Adrenal gland (tissue), 12 donors: ENCODE results near the gene FNIP2. TPM values are rescaled to one million over a fixed set of nuclear protein-coding genes. Genes with fewer than 3 reads are reported as not detected.
"Not testable (repeated sequence)": the region's sequence is repeated elsewhere in the genome, so short reads cannot be mapped to it uniquely, and the experiment has no call there.

Source experiments
- DNase-seq, 7 donors: peaks; one replicate each; pipeline ENCODE4 v3.0.0-alpha.2; 2019 to 2020
- H3K27ac ChIP-seq, 5 donors: fragments of 200-600 bp; sonication (generic) in 4 of 5; 1 replicate in 3 of 5; 2 replicates in 2 of 5; pipeline versions ENCODE4 v1.5.1 to v1.8.0; 2016 to 2020; ENCODE audit warnings: mild to moderate bottlenecking in 1 of 5
- H3K27me3 ChIP-seq: fragments of 200-600 bp; 2 replicates; pipeline ENCODE4 v1.8.0; 2021
- H3K36me3 ChIP-seq, 2 donors: fragments of 200-600 bp; replicated peaks in 1 of 2; 1 replicate in 1 of 2; 2 replicates in 1 of 2; pipeline versions ENCODE4 v1.5.1 to v1.8.0; 2018 to 2022
- H3K4me1 ChIP-seq, 2 donors: fragments of 200-600 bp; replicated peaks in 1 of 2; 1 replicate in 1 of 2; 2 replicates in 1 of 2; pipeline versions ENCODE4 v1.5.1 to v1.8.0; 2018 to 2021
- H3K4me3 ChIP-seq, 4 donors: fragments of 200-600 bp; sonication (generic) in 3 of 4; one replicate each; pipeline ENCODE4 v1.5.1; 2016 to 2018
- H3K9me3 ChIP-seq, 3 donors: fragments of 200-600 bp; sonication (generic) in 1 of 3; replicated peaks in 1 of 3; 1 replicate in 2 of 3; 2 replicates in 1 of 3; pipeline versions ENCODE4 v1.5.1 to v1.8.0; 2016 to 2021
- CTCF ChIP-seq, 6 experiments: fragments of 450-650 bp in 4 of 6; fragments of 200-600 bp in 2 of 6; sonication (generic) in 1 of 6; IDR thresholded peaks; 1 replicate in 5 of 6; 2 replicates in 1 of 6; pipeline versions ENCODE4 v1.5.1 to v1.8.0; 2016 to 2021; ENCODE audit warnings: antibody characterized with exemption in 6 of 6, mild to moderate bottlenecking in 2 of 6, moderate library complexity in 1 of 6
- POLR2A ChIP-seq, 2 donors: fragments of 450-650 bp; IDR thresholded peaks; one replicate each; pipeline ENCODE4 v1.6.1; 2017; ENCODE audit warnings: antibody characterized with exemption in 2 of 2, mild to moderate bottlenecking in 2 of 2, moderate library complexity in 1 of 2
- WGBS, 4 donors: extraction: QIAGEN DNeasy Blood & Tissue Kit in 2 of 4; methylation state at CpG; one replicate each; pipeline versions ENCODE4 v1.1.5 to v1.1.7; 2013 to 2017; 5-methylcytosine and 5-hydroxymethylcytosine counted together
- intact Hi-C, 2 donors: fragments of 100-400 bp; cut with DNase I; formaldehyde crosslinking; loops; one replicate each; pipeline versions ENCODE4 v1.14.1 to v1.15.0; 2022 to 2023
- polyA plus RNA-seq, 3 donors: library from polyadenylated mRNA; stranded (reverse); fragments of 200-250 nt in 2 of 3; fragments of 350-450 nt in 1 of 3; fragmentation: Illumina TruSeq in 1 of 3; extraction: RNeasy Lipid Tissue Mini Kit (QIAGEN cat#74804) in 1 of 3; gene quantifications; one replicate each; pipeline ENCODE4 v1.2.3, GENCODE V29; 2013 to 2014
- total RNA-seq, 9 donors: library from RNA; depleted of rRNA in 4 of 9; stranded (reverse); fragments of >200 nt in 4 of 9; fragments of 120-200 nt in 1 of 9; fragmentation: NEBNext Ultra II Directional in 1 of 9; extraction: Animal tissue kit (Norgen Biotek cat#: 25700) in 1 of 9; gene quantifications; one replicate each; pipeline versions ENCODE4 v1.1.0 to v1.2.4, GENCODE V29; 2013 to 2023
- donor health status: healthy with polysubstance abuse.
- donor health status: Bipolar disorder and iron deficiency.
- donor health status: DM: yes; HTN: yes; CAD: no.
- donor health status: DM: no; HTN: no; CAD: no.
- donor health status: DM: no; HTN: no; CAD: no.
- donor health status: DM: yes; HTN: yes; CAD: no.

Gene FNIP2
- total and polyA plus RNA-seq, 12 donors = 3.5 to 39.4 (median 27.1) TPM

DNA sequence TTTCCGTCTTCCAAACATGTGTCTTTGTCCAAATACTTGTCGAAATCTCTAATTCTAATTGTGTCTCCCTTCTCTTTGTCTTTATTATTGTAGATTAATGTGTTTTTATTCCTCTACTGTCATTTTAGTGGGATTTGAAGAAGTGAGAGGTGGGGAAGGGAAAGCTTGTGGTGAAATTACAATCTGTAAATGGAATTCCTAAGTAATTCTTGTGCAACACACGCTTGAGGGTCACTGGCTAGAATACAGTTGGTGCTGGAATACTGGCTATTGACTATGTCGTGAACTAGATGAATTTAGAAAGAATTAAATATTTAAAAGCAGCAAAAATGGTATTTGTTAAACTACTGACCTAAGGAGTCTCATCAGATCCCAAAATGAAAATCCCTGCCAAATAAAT lies 10.7 kb upstream of the FNIP2 start:
- 67 to 85% (median 74%) methylated on average over 4 of the region's 4 CpGs for WGBS, 4 donors
- Histone ChIP-seq H3K27ac (no peak overlapping the region), H3K9me3 (no peaks in the 10 kb centered on the region), H3K27me3 (no peaks in the 10 kb centered on the region), H3K4me1 (no peaks in the 10 kb centered on the region), H3K36me3 (no peaks in the 10 kb centered on the region), H3K4me3 (no peak overlapping the region)
- intact Hi-C loops = no loop called here
- TF ChIP-seq CTCF (IDR thresholded peaks at IDR 0.05) = no peak
- no peak for TF ChIP-seq POLR2A (IDR thresholded peaks at IDR 0.05)
- DNase-seq = no peak

- intact Hi-C loops = no loop called here
- H3K4me3 ChIP-seq = no peak overlapping the region
- no peak for DNase-seq
- H3K4me1 ChIP-seq = no peaks in the 10 kb centered on the region
- TF ChIP-seq CTCF (IDR thresholded peaks at IDR 0.05) (no peak), POLR2A (IDR thresholded peaks at IDR 0.05) (no peak)
- H3K27me3 ChIP-seq = no peaks in the 10 kb centered on the region
- H3K9me3 ChIP-seq = no peaks in the 10 kb centered on the region
- WGBS, 4 donors = 85 to 95% (median 90%) methylated on average over 4 of the region's 4 CpGs
- H3K36me3 ChIP-seq = no peaks in the 10 kb centered on the region
- no peak overlapping the region for H3K27ac ChIP-seq
Measured at GRCh38 chr4:158758703-158759102, 10.1 kb upstream of the FNIP2 start.

DNA sequence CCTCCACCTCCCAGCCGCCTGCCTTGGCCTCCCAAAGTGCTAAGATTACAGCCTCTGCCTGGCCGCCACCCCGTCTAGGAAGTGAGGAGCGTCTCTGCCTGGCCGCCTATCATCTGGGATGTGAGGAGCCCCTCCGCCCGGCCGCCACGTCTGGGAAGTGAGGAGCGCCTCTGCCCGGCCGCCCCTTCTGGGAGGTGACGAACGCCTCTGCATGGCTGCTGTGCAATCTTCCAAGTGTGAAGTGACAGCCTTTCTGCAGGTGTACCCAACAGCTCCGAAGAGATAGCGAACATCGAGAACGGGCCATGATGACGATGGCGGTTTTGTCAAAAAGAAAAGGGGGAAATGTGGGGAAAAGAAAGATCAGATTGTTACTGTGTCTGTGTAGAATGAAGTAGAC lies 9.3 kb upstream of the FNIP2 start:
- 92 to 97% (median 94%) methylated on average over 19 to 20 of the region's 20 CpGs for WGBS, 4 donors
- H3K27me3 ChIP-seq, DNase-seq, intact Hi-C loops, H3K4me1 ChIP-seq, H3K4me3 ChIP-seq, H3K36me3 ChIP-seq, H3K27ac ChIP-seq, H3K9me3 ChIP-seq: not testable (repeated sequence)

- Histone ChIP-seq H3K9me3 (no peaks in the 10 kb centered on the region), H3K4me1 (no peaks in the 10 kb centered on the region), H3K4me3 (no peak overlapping the region), H3K27ac (no peak overlapping the region), H3K36me3 (no peaks in the 10 kb centered on the region), H3K27me3 (no peaks in the 10 kb centered on the region)
- no peak for DNase-seq
- intact Hi-C loops = no loop called here
- TF ChIP-seq CTCF (IDR thresholded peaks at IDR 0.05) = no peak
- TF ChIP-seq POLR2A (IDR thresholded peaks at IDR 0.05) = no peak
- WGBS, 4 donors = 79 to 85% (median 82%) methylated on average over 4 of the region's 4 CpGs
Measured at GRCh38 chr4:158760866-158761265, 8.0 kb upstream of the FNIP2 start.

DNA sequence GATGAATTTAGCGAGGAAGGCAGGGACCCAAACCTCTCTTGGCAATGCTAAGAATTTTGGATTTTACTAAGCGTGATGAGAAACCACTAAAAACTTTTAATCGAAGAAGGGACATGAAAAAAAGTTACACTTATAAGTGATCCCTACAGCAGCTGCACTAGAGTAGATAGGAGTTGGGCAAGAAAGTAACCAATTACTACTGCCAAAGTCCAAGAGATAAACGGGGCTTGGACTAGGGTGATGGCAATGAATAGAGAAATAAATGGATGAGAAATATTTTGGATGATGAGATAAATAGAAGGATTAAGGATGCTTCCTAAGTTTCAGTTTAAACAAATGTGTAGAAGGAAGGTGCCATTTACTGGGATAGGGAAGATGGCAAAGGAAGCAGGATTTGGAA lies 6.3 kb upstream of the FNIP2 start:
- no peaks in the 10 kb centered on the region for H3K27me3 ChIP-seq
- TF ChIP-seq CTCF (IDR thresholded peaks at IDR 0.05) (no peak), POLR2A (IDR thresholded peaks at IDR 0.05) (no peak)
- no peaks in the 10 kb centered on the region for H3K9me3 ChIP-seq
- WGBS, 4 donors = 74 to 84% (median 83%) methylated on average over 4 of the region's 4 CpGs
- H3K4me3 ChIP-seq = no peak overlapping the region
- no peak for DNase-seq
- intact Hi-C loops = no loop called here
- H3K4me1 ChIP-seq = no peaks in the 10 kb centered on the region
- H3K36me3 ChIP-seq = no peaks in the 10 kb centered on the region
- H3K27ac ChIP-seq = no peak overlapping the region
